SU-DHL-6 (cell line): ENCODE data around the gene SERINC2.

Source experiments
- CTCF ChIP-seq: fragments of 200-600 bp; sonication (generic); IDR thresholded peaks from one replicate; pipeline ENCODE4 v1.5.1; 2017; ENCODE audit warnings: antibody characterized with exemption, mild to moderate bottlenecking, low read length, moderate library complexity; ENCODE audit not compliant: insufficient read depth, poor library complexity, severe bottlenecking
- EZH2phosphoT487 ChIP-seq: fragments of 200-600 bp; sonication (generic), shearing (Covaris generic); conservative IDR thresholded peaks from 2 replicates; pipeline ENCODE4 v1.6.1; 2018; ENCODE audit warnings: mild to moderate bottlenecking, antibody characterized with exemption, low read length, moderate library complexity, mixed read lengths

GRCh38 chr1:31460027-31460426 lies 47.0 kb downstream of the SERINC2 start:
- TF ChIP-seq CTCF: no peak
- TF ChIP-seq EZH2phosphoT487: no peak
